Stimulated activated CD8-positive, alpha-beta memory T cell treated with anti-CD3 and anti-CD28 coated beads, Interleukin-15, amount 100 ng/mL, for 1 hour (primary cell): ENCODE data around the gene FBN3.
"Not testable (repeated sequence)": the region's sequence is repeated elsewhere in the genome, so short reads cannot be mapped to it uniquely, and the experiment has no call there.

Source experiments
- DNase-seq: peaks from one replicate; pipeline ENCODE4 v3.0.0-alpha.2; 2020; ENCODE audit warnings: low read depth

Gene FBN3

GRCh38 chr19:8056533-8056932 lies 92.9 kb downstream of the FBN3 start:
- DNase-seq, result no peak

- no peak for DNase-seq
These were observed 95.2 kb downstream of the FBN3 start for GRCh38 chr19:8054169-8054568.

GRCh38 chr19:8052464-8052859 lies 96.9 kb downstream of the FBN3 start, which contains the start of gene CCL25:
CCL25 (plus strand) TSS chr19:8052760; CDS start chr19:8053050, 290 bp downstream.
- no peak for DNase-seq

- peak; percentile 70 for DNase-seq
These were observed 98.9 kb downstream of the FBN3 start for GRCh38 chr19:8050274-8051096.

- DNase-seq, result no peak
These were observed 102.7 kb downstream of the FBN3 start for GRCh38 chr19:8046569-8047165.

GRCh38 chr19:8045872-8046568 lies 103.4 kb downstream of the FBN3 start:
- DNase-seq, result no peak

GRCh38 chr19:8044018-8044417 lies 105.4 kb downstream of the FBN3 start:
- DNase-seq, result no peak

GRCh38 chr19:8042900-8043299 lies 106.5 kb downstream of the FBN3 start:
- DNase-seq, result no peak

GRCh38 chr19:8041531-8041931 lies 107.9 kb downstream of the FBN3 start:
- DNase-seq, result no peak

- DNase-seq, result no peak
These were observed 110.2 kb downstream of the FBN3 start for GRCh38 chr19:8039231-8039630.

GRCh38 chr19:8038815-8039214 lies 110.6 kb downstream of the FBN3 start:
- DNase-seq, result no peak

- no peak for DNase-seq
These were observed 112.8 kb downstream of the FBN3 start for GRCh38 chr19:8036434-8037099.

- DNase-seq, result no peak
These were observed 115.2 kb downstream of the FBN3 start for GRCh38 chr19:8034178-8034525.

GRCh38 chr19:8033287-8034177 lies 115.9 kb downstream of the FBN3 start:
- not testable (repeated sequence) for DNase-seq

- DNase-seq, result no peak
These were observed 118.4 kb downstream of the FBN3 start for GRCh38 chr19:8030960-8031359.

- no peak for DNase-seq
These were observed 120.4 kb downstream of the FBN3 start for GRCh38 chr19:8028951-8029491.

- DNase-seq, result no peak
These were observed 124.1 kb downstream of the FBN3 start for GRCh38 chr19:8025316-8025715.

- not testable (repeated sequence) for DNase-seq
These were observed 125.1 kb downstream of the FBN3 start for GRCh38 chr19:8024256-8024655.

- no peak for DNase-seq
These were observed 126.0 kb downstream of the FBN3 start for GRCh38 chr19:8023371-8023770.

- DNase-seq, result no peak
These were observed 127.1 kb downstream of the FBN3 start for GRCh38 chr19:8022275-8022674.

GRCh38 chr19:8021374-8021773 lies 128.0 kb downstream of the FBN3 start:
- no peak for DNase-seq
